GM12878 (cell line): Measurements from ENCODE around the gene PROX1. TPM values are rescaled to one million over a fixed set of nuclear protein-coding genes. Genes with fewer than 3 reads are reported as not detected.

Experiments
- ATAC-seq: fragments of 200-7000 bp; cut with Tn5 transposase; 3 replicates; pipeline ENCODE4 v1.9.1; 2020; ENCODE audit warnings: mild to moderate bottlenecking, moderate library complexity
- BruUV-seq: library from RNA; stranded (reverse); fragments of 400-500 nt; replicated peaks from 2 replicates; lab custom pipeline; 2021; lab: Mats Ljungman, UMichigan
- CTCF ChIA-PET: fragments of 300-600 bp; sonication (Branson Sonifier 250); formaldehyde crosslinking; extraction: SDS; loops from one replicate; lab custom pipeline; 2021; ENCODE audit warnings: inconsistent platforms; lab: Yijun Ruan, JAX
- POLR2A ChIA-PET: fragments of 350-600 bp; formaldehyde crosslinking; extraction: SDS; loops from one replicate; lab custom pipeline; 2021; ENCODE audit warnings: inconsistent platforms; lab: Charles Lee
- RAD21 ChIA-PET: fragments of 300-600 bp; sonication (Branson Sonifier 250); formaldehyde crosslinking; loops from one replicate; lab custom pipeline; 2023; ENCODE audit warnings: antibody characterized with exemption; ENCODE audit not compliant: unreplicated experiment; lab: Charles Lee
- SMC1A ChIA-PET: fragments of 300-600 bp; sonication (Branson Sonifier 250); formaldehyde crosslinking; loops from one replicate; lab custom pipeline; 2023; ENCODE audit not compliant: unreplicated experiment, uncharacterized antibody; lab: Charles Lee
- DNase-seq: peaks from one replicate; pipeline ENCODE4 v3.0.0-alpha.2; 2011; ENCODE audit warnings: low read depth, low spot score
- FAIRE-seq: peaks from 3 replicates; lab custom pipeline; 2011; peaks lifted over from hg19 to GRCh38; lab: Jason Lieb, UNC
- H2AFZ ChIP-seq: 2 replicates; pipeline ENCODE4 v1.6.0; 2011; ENCODE audit warnings: low read depth, low read length, control low read depth; ENCODE audit not compliant: control insufficient read depth
- H3K27ac ChIP-seq: 2 replicates; pipeline ENCODE4 v1.5.1; 2011; ENCODE audit warnings: control low read depth; ENCODE audit not compliant: control insufficient read depth, insufficient read depth
- H3K27me3 ChIP-seq, 2 experiments: replicated peaks in 1 of 2; 2 replicates each; pipeline versions ENCODE4 v1.6.0 to v1.6.1; 2011; ENCODE audit warnings: low read length in 1 of 2; ENCODE audit not compliant: control insufficient read depth in 2 of 2, insufficient read depth in 2 of 2
- H3K36me3 ChIP-seq, 2 experiments: 2 replicates each; pipeline ENCODE4 v1.5.1; 2011; ENCODE audit warnings: low read length in 1 of 2; ENCODE audit not compliant: control insufficient read depth in 2 of 2, insufficient read depth in 2 of 2
- H3K4me1 ChIP-seq: 2 replicates; pipeline ENCODE4 v1.6.1; 2011; ENCODE audit warnings: mild to moderate bottlenecking, low read length, moderate library complexity, mixed read lengths; ENCODE audit not compliant: control insufficient read depth, insufficient read depth
- H3K4me2 ChIP-seq: 2 replicates; pipeline ENCODE4 v1.6.0; 2011; ENCODE audit warnings: control low read depth; ENCODE audit not compliant: control insufficient read depth, insufficient read depth
- H3K4me3 ChIP-seq: fragments of 200-600 bp; sonication (generic); 2 replicates; pipeline ENCODE4 v1.5.1; 2016
- H3K79me2 ChIP-seq: 2 replicates; pipeline ENCODE4 v1.6.0; 2011; ENCODE audit warnings: low read length; ENCODE audit not compliant: control insufficient read depth, insufficient read depth
- H3K9ac ChIP-seq: 2 replicates; pipeline ENCODE4 v1.8.0; 2011; ENCODE audit warnings: low read length, control low read depth, mixed read lengths; ENCODE audit not compliant: control insufficient read depth, insufficient read depth
- H3K9me3 ChIP-seq: replicated peaks from 3 replicates; pipeline ENCODE4 v1.5.1; 2011; ENCODE audit warnings: mild to moderate bottlenecking, low read length; ENCODE audit not compliant: control insufficient read depth, insufficient read depth
- H4K20me1 ChIP-seq: 2 replicates; pipeline ENCODE4 v1.6.0; 2011; ENCODE audit not compliant: control insufficient read depth, insufficient read depth
- CHD1 ChIP-seq: IDR thresholded peaks from 2 replicates; pipeline ENCODE4 v1.6.1; 2012; ENCODE audit warnings: low read depth, low read length, improper control_type of control experiment
- EED ChIP-seq: sonication (generic); IDR thresholded peaks from 2 replicates; pipeline ENCODE4 v1.6.1; 2016; ENCODE audit warnings: antibody characterized with exemption, low read depth
- ESRRA ChIP-seq: IDR thresholded peaks from 2 replicates; pipeline ENCODE4 v1.6.1; 2012; ENCODE audit warnings: mild to moderate bottlenecking, low read length, improper control_type of control experiment
- IRF4 ChIP-seq: IDR thresholded peaks from 2 replicates; pipeline ENCODE4 v1.6.1; 2011; ENCODE audit warnings: low read depth, low read length
- KAT2A ChIP-seq: conservative IDR thresholded peaks from 2 replicates; pipeline ENCODE4 v1.6.1; 2011; ENCODE audit warnings: low read depth, low read length; ENCODE audit not compliant: control insufficient read depth
- MYB ChIP-seq: fragments of 150-350 bp; IDR thresholded peaks from 2 replicates; pipeline ENCODE4 v1.6.1; 2014; ENCODE audit warnings: mild to moderate bottlenecking, low read depth, low read length, borderline replicate concordance
- RAD51 ChIP-seq: fragments of 450-650 bp; IDR thresholded peaks from 2 replicates; pipeline ENCODE4 v1.6.1; 2016; ENCODE audit warnings: moderate library complexity, mild to moderate bottlenecking, inconsistent platforms
- SMC3 ChIP-seq: IDR thresholded peaks from 2 replicates; pipeline ENCODE4 v1.6.1; 2011; ENCODE audit warnings: low read length, improper control_type of control experiment, borderline replicate concordance
- WRNIP1 ChIP-seq: IDR thresholded peaks from 2 replicates; pipeline ENCODE4 v1.6.1; 2011; ENCODE audit warnings: low read depth, low read length, improper control_type of control experiment, borderline replicate concordance
- ZNF207 ChIP-seq: fragments of 450-650 bp; IDR thresholded peaks from 2 replicates; pipeline ENCODE4 v1.6.1; 2014; ENCODE audit warnings: antibody characterized with exemption, mild to moderate bottlenecking, borderline replicate concordance
- ZNF384 ChIP-seq: IDR thresholded peaks from 2 replicates; pipeline ENCODE4 v1.6.1; 2012; ENCODE audit warnings: low read depth, mild to moderate bottlenecking, low read length, improper control_type of control experiment, borderline replicate concordance
- WGBS: methylation state at CpG from one replicate; pipeline ENCODE4 v1.1.6; 2016; ENCODE audit warnings: low lambda C conversion rate; ENCODE audit not compliant: insufficient replicate concordance, insufficient coverage; ENCODE audit errors: missing lambda C conversion rate; 5-methylcytosine and 5-hydroxymethylcytosine counted together
- in situ Hi-C: fragments of 300-500 bp; cut with MboI; formaldehyde crosslinking; loops from 9 replicates; pipeline ENCODE4 v1.14.3; 2018; ENCODE audit warnings: mixed read lengths
- intact Hi-C: fragments of 100-400 bp; cut with micrococcal nuclease; formaldehyde crosslinking; loops from one replicate; pipeline ENCODE4 v1.14.2; 2022; ENCODE audit not compliant: unreplicated experiment
- polyA plus RNA-seq, 11 experiments: library from polyadenylated mRNA; depleted of rRNA in 4 of 11; unstranded in 6 of 11; stranded (reverse) in 5 of 11; fragments of >200 nt; fragmentation: Nextera tagmentation in 4 of 11; fragmentation: Illumina TruSeq in 1 of 11; extraction: Ambion mirVana in 4 of 11; extraction: Trizol in 1 of 11; gene quantifications; 1 replicate in 1 of 11; 2 replicates in 10 of 11; pipeline versions ENCODE4 v1.2.1 to v1.2.3, GENCODE V29; 2011 to 2016; ENCODE audit warnings: inconsistent platforms in 2 of 11, missing spikeins in 2 of 11, low read depth in 1 of 11
- total RNA-seq, 4 experiments: library from RNA; depleted of rRNA in 3 of 4; stranded (reverse); fragments of >200 nt in 3 of 4; fragmentation: Illumina TruSeq in 1 of 4; extraction: Trizol in 1 of 4; gene quantifications; 2 replicates each; pipeline versions ENCODE4 v1.2.1 to v1.2.3, GENCODE V29; 2013 to 2021
- TF ChIP-seq, protein P1 (sequence below): fragments of 450-650 bp; IDR thresholded peaks from 2 replicates; pipeline ENCODE4 v1.6.1; 2016; ENCODE audit warnings: mild to moderate bottlenecking, moderate library complexity, borderline replicate concordance

Gene PROX1
- total and polyA plus RNA-seq, 10 of the 15 experiments (the other 5 are each of a cell fraction or from before 2014, with no cell fraction given), result under 0.01 to 0.44 (median 0.03) TPM; not detected in 4

DNA sequence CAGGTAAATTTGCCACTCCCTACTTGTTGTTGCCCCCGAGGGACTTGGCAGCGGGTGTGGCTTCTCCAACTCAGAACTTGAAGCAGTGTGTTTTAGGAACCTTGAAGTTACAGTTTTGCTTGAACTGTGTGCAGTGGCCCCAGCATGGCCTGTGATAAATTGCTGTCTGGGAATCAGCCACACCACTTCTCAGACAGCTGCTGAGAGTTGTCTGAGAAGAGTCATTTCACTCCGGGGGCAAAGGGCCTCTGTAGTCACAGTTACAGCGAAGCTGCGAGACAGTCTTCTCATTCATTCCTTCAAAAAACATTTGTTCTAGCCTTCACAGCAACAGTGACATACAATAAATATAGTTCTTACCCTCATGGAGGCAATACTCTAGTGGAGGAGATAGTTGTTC, 70.3 kb downstream of the PROX1 start:
- no peak for DNase-seq
- no TSS peak for BruUV-seq
- Histone ChIP-seq H3K9ac (no peak overlapping the region), H4K20me1 (no peaks in the 10 kb centered on the region), H3K4me1 (no peaks in the 10 kb centered on the region), H2AFZ (no peak overlapping the region), H3K27me3 (no peaks in the 10 kb centered on the region), H3K79me2 (no peaks in the 10 kb centered on the region), H3K36me3 (no peaks in the 10 kb centered on the region), H3K4me3 (no peak overlapping the region), H3K27ac (no peak overlapping the region), H3K4me2 (no peak overlapping the region), H3K9me3 (no peaks in the 10 kb centered on the region)
- ChIA-PET SMC1A (interaction anchor here (0.6 kb wide), 1 partner anchor 871 kb away, joined by 4 read pairs; no protein-coding TSS in a partner anchor), RAD21 (no interaction called here), POLR2A (no interaction called here), CTCF (interaction anchor here (0.7 kb wide), 1 partner anchor 15 kb away, joined by 3 read pairs; no protein-coding TSS in a partner anchor)
- FAIRE-seq, result no peak
- in situ Hi-C loops (no loop called here), intact Hi-C loops (no loop called here)
- ATAC-seq, result no peak
- WGBS, result 0% methylated on average over 5 of the region's 5 CpGs
- TF ChIP-seq ZNF384 (no peak), WRNIP1 (no peak), MYB (no peak), EED (no peak), KAT2A (no peak), CHD1 (no peak), ESRRA (no peak), ZNF207 (no peak), IRF4 (no peak), RAD51 (no peak), SMC3 (no peak)
- TF ChIP-seq, protein P1, sequence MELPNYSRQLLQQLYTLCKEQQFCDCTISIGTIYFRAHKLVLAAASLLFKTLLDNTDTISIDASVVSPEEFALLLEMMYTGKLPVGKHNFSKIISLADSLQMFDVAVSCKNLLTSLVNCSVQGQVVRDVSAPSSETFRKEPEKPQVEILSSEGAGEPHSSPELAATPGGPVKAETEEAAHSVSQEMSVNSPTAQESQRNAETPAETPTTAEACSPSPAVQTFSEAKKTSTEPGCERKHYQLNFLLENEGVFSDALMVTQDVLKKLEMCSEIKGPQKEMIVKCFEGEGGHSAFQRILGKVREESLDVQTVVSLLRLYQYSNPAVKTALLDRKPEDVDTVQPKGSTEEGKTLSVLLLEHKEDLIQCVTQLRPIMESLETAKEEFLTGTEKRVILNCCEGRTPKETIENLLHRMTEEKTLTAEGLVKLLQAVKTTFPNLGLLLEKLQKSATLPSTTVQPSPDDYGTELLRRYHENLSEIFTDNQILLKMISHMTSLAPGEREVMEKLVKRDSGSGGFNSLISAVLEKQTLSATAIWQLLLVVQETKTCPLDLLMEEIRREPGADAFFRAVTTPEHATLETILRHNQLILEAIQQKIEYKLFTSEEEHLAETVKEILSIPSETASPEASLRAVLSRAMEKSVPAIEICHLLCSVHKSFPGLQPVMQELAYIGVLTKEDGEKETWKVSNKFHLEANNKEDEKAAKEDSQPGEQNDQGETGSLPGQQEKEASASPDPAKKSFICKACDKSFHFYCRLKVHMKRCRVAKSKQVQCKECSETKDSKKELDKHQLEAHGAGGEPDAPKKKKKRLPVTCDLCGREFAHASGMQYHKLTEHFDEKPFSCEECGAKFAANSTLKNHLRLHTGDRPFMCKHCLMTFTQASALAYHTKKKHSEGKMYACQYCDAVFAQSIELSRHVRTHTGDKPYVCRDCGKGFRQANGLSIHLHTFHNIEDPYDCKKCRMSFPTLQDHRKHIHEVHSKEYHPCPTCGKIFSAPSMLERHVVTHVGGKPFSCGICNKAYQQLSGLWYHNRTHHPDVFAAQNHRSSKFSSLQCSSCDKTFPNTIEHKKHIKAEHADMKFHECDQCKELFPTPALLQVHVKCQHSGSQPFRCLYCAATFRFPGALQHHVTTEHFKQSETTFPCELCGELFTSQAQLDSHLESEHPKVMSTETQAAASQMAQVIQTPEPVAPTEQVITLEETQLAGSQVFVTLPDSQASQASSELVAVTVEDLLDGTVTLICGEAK, result no peak
